Fibroblast of lung (primary cell): ENCODE results near the gene CDR2L. TPM values are rescaled to one million over a fixed set of nuclear protein-coding genes. Genes with fewer than 3 reads are reported as not detected.

ENCODE experiments used
- DNase-seq, 2 donors: peaks; one replicate each; pipeline versions ENCODE4 v3.0.0 to v3.0.0-alpha.2; 2010; ENCODE audit warnings: low read depth in 2 of 2
- H2AFZ ChIP-seq: 2 replicates; pipeline ENCODE4 v1.5.1; 2012; ENCODE audit warnings: low read length, control low read depth, inconsistent platforms
- H3K27ac ChIP-seq: 2 replicates; pipeline ENCODE4 v1.5.1; 2011; ENCODE audit warnings: low read length, control low read depth; ENCODE audit not compliant: insufficient read depth
- H3K27me3 ChIP-seq: 2 replicates; pipeline ENCODE4 v1.5.1; 2011; ENCODE audit warnings: mild to moderate bottlenecking, low read length; ENCODE audit not compliant: control insufficient read depth, insufficient read depth
- H3K36me3 ChIP-seq: 2 replicates; pipeline ENCODE4 v1.5.1; 2011; ENCODE audit warnings: low read length; ENCODE audit not compliant: control insufficient read depth, insufficient read depth
- H3K4me1 ChIP-seq: 2 replicates; pipeline ENCODE4 v1.5.1; 2011; ENCODE audit warnings: low read length; ENCODE audit not compliant: control insufficient read depth, insufficient read depth; ENCODE audit errors: extremely low read depth
- H3K4me2 ChIP-seq: 2 replicates; pipeline ENCODE4 v1.5.1; 2011; ENCODE audit warnings: low read length, control low read depth; ENCODE audit not compliant: insufficient read depth; ENCODE audit errors: extremely low read depth
- H3K4me3 ChIP-seq, 4 experiments: fragments of 200-600 bp in 1 of 4; sonication (generic) in 1 of 4; replicated peaks in 1 of 4; 2 replicates each; pipeline ENCODE4 v1.5.1; 2011 to 2016; ENCODE audit warnings: low read length in 4 of 4, low read depth in 3 of 4, mild to moderate bottlenecking in 3 of 4, control low read depth in 2 of 4, inconsistent platforms in 1 of 4, mixed read lengths in 1 of 4; ENCODE audit not compliant: insufficient read depth in 1 of 4; ENCODE audit errors: control extremely low read depth in 1 of 4
- H3K79me2 ChIP-seq: 2 replicates; pipeline ENCODE4 v1.5.1; 2012; ENCODE audit warnings: mild to moderate bottlenecking, low read length, inconsistent platforms; ENCODE audit not compliant: control insufficient read depth, insufficient read depth
- H3K9ac ChIP-seq: 2 replicates; pipeline ENCODE4 v1.5.1; 2011; ENCODE audit warnings: mild to moderate bottlenecking, low read length, control low read depth; ENCODE audit not compliant: insufficient read depth
- H3K9me3 ChIP-seq: 2 replicates; pipeline ENCODE4 v1.5.1; 2012; ENCODE audit warnings: low read depth, low read length; ENCODE audit not compliant: control insufficient read depth, insufficient read depth
- H4K20me1 ChIP-seq: 2 replicates; pipeline ENCODE4 v1.5.1; 2011; ENCODE audit warnings: low read length; ENCODE audit not compliant: control insufficient read depth, insufficient read depth; ENCODE audit errors: extremely low read depth
- EZH2 ChIP-seq: IDR thresholded peaks from 2 replicates; pipeline ENCODE4 v1.5.1; 2012; ENCODE audit warnings: low read length, control low read depth, mild to moderate bottlenecking; ENCODE audit errors: missing control alignments
- polyA plus RNA-seq, 2 donors: library from polyadenylated mRNA; depleted of rRNA in 1 of 2; stranded (reverse) in 1 of 2; unstranded in 1 of 2; fragments of >200 nt; gene quantifications; 2 replicates each; pipeline ENCODE4 v1.2.1, GENCODE V29; 2011 to 2012; ENCODE audit warnings: missing spikeins in 1 of 2
- total RNA-seq: library from RNA; depleted of rRNA; stranded (reverse); fragments of >200 nt; gene quantifications from 2 replicates; pipeline ENCODE4 v1.2.1, GENCODE V29; 2014
- TF ChIP-seq, protein P1 (sequence below), 2 donors: IDR thresholded peaks in 1 of 2; conservative IDR thresholded peaks in 1 of 2; 1 replicate in 1 of 2; 2 replicates in 1 of 2; pipeline ENCODE4 v1.5.1; 2011 to 2012; ENCODE audit warnings: low read length in 2 of 2, control low read depth in 1 of 2, inconsistent platforms in 1 of 2, low read depth in 1 of 2, mild to moderate bottlenecking in 1 of 2

Gene CDR2L
- total and polyA plus RNA-seq, 2 donors (not counting 1 experiment from before 2014, with no cell fraction given) = 9.7 to 12.2 TPM

DNA sequence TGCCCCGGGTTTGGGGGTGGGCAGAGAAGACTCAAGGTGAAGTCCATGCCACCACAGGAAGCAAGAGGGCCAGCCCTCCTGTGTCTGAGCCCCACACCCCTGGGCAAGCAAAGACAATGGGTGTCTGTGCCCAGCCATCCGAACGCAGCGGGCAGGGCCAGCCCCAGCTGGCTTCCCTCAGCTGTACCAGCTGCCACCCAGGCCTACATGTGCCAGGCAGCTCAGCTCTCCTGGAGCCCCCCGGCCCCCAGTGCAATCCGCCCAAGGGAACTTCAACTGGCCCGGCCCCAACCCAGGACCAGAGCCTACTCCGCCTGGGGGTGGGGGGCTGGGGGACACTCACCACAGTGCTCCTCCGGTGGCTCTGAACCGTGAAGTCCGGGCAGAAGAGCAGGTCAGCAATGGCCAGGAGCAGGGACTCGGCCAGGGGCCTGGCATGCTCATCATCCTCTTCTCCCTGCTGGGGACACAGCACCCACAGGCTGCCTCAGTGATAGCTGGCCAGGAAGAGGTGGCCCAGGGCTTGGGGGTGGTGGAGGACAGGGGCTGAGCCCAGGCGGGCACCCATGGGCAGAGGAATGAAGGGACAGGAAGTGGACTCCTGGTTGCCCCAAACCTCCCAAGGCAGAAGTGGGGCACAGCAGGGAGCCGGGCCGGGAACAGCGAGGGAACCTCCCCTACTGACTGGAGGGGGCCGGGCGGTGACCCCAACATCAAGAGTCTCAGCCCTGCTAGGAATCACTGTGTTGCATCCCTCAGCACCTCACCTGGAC is 24.6 kb upstream of the CDR2L start:
- Histone ChIP-seq H3K4me2 (no peak overlapping the region), H3K4me1 (no peaks in the 10 kb centered on the region), H3K36me3 (no peaks in the 10 kb centered on the region), H3K79me2 (no peaks in the 10 kb centered on the region), H3K4me3 (no peak overlapping the region), H3K27me3 (no peaks in the 10 kb centered on the region), H3K27ac (no peak overlapping the region), H3K9ac (no peak overlapping the region), H4K20me1 (no peaks in the 10 kb centered on the region), H2AFZ (no peak overlapping the region), H3K9me3 (no peaks in the 10 kb centered on the region)
- no peak for DNase-seq
- TF ChIP-seq, protein P1, sequence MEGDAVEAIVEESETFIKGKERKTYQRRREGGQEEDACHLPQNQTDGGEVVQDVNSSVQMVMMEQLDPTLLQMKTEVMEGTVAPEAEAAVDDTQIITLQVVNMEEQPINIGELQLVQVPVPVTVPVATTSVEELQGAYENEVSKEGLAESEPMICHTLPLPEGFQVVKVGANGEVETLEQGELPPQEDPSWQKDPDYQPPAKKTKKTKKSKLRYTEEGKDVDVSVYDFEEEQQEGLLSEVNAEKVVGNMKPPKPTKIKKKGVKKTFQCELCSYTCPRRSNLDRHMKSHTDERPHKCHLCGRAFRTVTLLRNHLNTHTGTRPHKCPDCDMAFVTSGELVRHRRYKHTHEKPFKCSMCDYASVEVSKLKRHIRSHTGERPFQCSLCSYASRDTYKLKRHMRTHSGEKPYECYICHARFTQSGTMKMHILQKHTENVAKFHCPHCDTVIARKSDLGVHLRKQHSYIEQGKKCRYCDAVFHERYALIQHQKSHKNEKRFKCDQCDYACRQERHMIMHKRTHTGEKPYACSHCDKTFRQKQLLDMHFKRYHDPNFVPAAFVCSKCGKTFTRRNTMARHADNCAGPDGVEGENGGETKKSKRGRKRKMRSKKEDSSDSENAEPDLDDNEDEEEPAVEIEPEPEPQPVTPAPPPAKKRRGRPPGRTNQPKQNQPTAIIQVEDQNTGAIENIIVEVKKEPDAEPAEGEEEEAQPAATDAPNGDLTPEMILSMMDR (conservative IDR thresholded peaks at IDR 0.05 in 1 of 2, IDR thresholded peaks at IDR 0.05 in 1 of 2; ENCODE audit: low read depth in 1 of 2, low read length in 2 of 2) = no peak
- no peak for TF ChIP-seq EZH2

DNA sequence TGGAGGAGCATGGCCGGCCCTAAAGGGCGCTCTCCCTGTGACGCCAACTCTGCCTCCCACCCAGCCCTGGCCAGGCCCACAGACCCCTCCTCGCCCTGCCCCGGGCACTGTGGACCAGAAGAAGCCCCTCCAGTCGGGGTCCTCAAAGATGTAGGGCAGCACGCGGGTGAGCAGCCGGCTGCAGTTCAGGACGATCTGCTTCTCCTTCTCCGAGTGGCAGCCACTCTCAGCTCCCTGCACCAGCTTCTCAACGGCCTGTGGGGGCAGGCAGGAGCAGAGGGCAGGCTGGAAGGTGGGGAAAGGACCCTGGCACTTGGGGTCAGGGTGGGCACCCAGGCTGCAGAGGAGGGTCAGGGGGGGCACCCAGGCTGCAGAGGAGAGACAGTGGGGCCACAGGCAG is 23.8 kb upstream of the CDR2L start:
- H3K9ac ChIP-seq = no peak overlapping the region
- TF ChIP-seq, protein P1 (conservative IDR thresholded peaks at IDR 0.05 in 1 of 2, IDR thresholded peaks at IDR 0.05 in 1 of 2; ENCODE audit: low read depth in 1 of 2, low read length in 2 of 2) = peak in 1 of 2 donors; percentile 7
- no peak for TF ChIP-seq EZH2
- no peak overlapping the region for H3K27ac ChIP-seq
- H3K4me1 ChIP-seq = no peaks in the 10 kb centered on the region
- no peak overlapping the region for H3K4me2 ChIP-seq
- no peak overlapping the region for H2AFZ ChIP-seq
- no peaks in the 10 kb centered on the region for H4K20me1 ChIP-seq
- no peaks in the 10 kb centered on the region for H3K79me2 ChIP-seq
- no peaks in the 10 kb centered on the region for H3K9me3 ChIP-seq
- no peaks in the 10 kb centered on the region for H3K36me3 ChIP-seq
- no peak for DNase-seq
- H3K4me3 ChIP-seq = no peak overlapping the region
- H3K27me3 ChIP-seq = peaks cover 2% of the 10 kb centered on the region

DNA sequence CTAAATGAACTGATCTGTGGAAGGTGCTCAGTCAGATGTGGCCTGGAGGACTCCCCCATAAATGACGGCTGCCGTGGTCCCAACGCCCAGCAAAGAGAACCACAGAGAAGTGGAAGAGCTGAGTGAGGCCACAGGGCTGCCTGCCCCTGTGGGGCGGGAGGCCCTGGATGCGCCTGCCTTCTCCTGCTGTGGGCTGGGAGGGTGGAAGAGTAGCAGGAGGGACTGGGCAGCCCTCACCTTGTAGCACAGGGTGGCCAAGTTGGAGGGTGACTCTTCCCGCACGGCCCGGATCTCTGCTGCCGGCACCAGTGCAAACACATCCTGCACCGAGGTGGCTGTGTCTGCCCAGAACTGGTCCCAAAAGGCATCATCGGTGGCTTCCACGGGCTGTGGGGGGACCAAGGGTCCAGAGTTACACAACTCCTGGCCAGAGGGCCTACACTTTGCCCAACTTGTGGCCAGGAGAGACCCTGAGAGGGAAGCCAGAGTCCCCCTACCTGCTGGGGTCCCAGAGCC is 23.1 kb upstream of the CDR2L start:
- H3K4me1 ChIP-seq = no peaks in the 10 kb centered on the region
- no peak for DNase-seq
- H3K9ac ChIP-seq = no peak overlapping the region
- H3K36me3 ChIP-seq = no peaks in the 10 kb centered on the region
- no peaks in the 10 kb centered on the region for H3K79me2 ChIP-seq
- no peak overlapping the region for H3K4me3 ChIP-seq
- no peak overlapping the region for H3K27ac ChIP-seq
- H2AFZ ChIP-seq = no peak overlapping the region
- H3K4me2 ChIP-seq = no peak overlapping the region
- no peak for TF ChIP-seq EZH2
- TF ChIP-seq, protein P1 (conservative IDR thresholded peaks at IDR 0.05 in 1 of 2, IDR thresholded peaks at IDR 0.05 in 1 of 2; ENCODE audit: low read depth in 1 of 2, low read length in 2 of 2) = no peak
- H4K20me1 ChIP-seq = no peaks in the 10 kb centered on the region
- no peaks in the 10 kb centered on the region for H3K9me3 ChIP-seq
- H3K27me3 ChIP-seq = peaks cover 2% of the 10 kb centered on the region
